Psoas muscle (tissue), 8 donors: ENCODE results near the gene HS3ST2. TPM values are rescaled to one million over a fixed set of nuclear protein-coding genes. Genes with fewer than 3 reads are reported as not detected.

Source experiments
- ATAC-seq, 4 donors: fragments of 200-7000 bp; cut with Tn5 transposase; one replicate each; pipeline ENCODE4 v1.9.1; 2020; ENCODE audit warnings: moderate library complexity in 3 of 4, mild to moderate bottlenecking in 2 of 4
- DNase-seq, 2 donors: peaks; one replicate each; pipeline ENCODE4 v3.0.0-alpha.2; 2020
- H3K27ac ChIP-seq: fragments of 200-600 bp; one replicate; pipeline ENCODE4 v1.8.0; 2022
- H3K27me3 ChIP-seq, 3 donors: fragments of 200-600 bp in 1 of 3; one replicate each; pipeline versions ENCODE4 v1.6.1 to v1.8.0; 2013 to 2022; ENCODE audit warnings: low read length in 2 of 3, mild to moderate bottlenecking in 2 of 3, moderate library complexity in 1 of 3; ENCODE audit not compliant: insufficient read depth in 3 of 3
- H3K36me3 ChIP-seq, 2 donors: fragments of 200-600 bp in 1 of 2; one replicate each; pipeline versions ENCODE4 v1.6.1 to v1.8.0; 2013 to 2022; ENCODE audit warnings: low read depth in 1 of 2, mild to moderate bottlenecking in 1 of 2, moderate library complexity in 1 of 2; ENCODE audit not compliant: insufficient read depth in 1 of 2
- H3K4me1 ChIP-seq: fragments of 200-600 bp; one replicate; pipeline ENCODE4 v1.8.0; 2022
- H3K4me3 ChIP-seq: fragments of 200-600 bp; one replicate; pipeline ENCODE4 v1.8.0; 2022; ENCODE audit warnings: mild to moderate bottlenecking
- H3K9me3 ChIP-seq: fragments of 200-600 bp; one replicate; pipeline ENCODE4 v1.8.0; 2022
- CTCF ChIP-seq: fragments of 200-600 bp; IDR thresholded peaks from one replicate; pipeline ENCODE4 v1.8.0; 2022; ENCODE audit warnings: antibody characterized with exemption
- WGBS, 3 donors: extraction: QIAGEN DNeasy Blood & Tissue Kit; methylation state at CpG; one replicate each; pipeline versions ENCODE4 v1.1.6 to v1.1.7; 2013; 5-methylcytosine and 5-hydroxymethylcytosine counted together
- intact Hi-C, 2 donors: fragments of 100-400 bp; cut with DNase I; formaldehyde crosslinking; loops; one replicate each; pipeline versions ENCODE4 v1.11.0 to v1.14.2; 2022
- polyA plus RNA-seq, 3 donors: library from polyadenylated mRNA; stranded (reverse); fragments of 200-250 nt; gene quantifications; one replicate each; pipeline ENCODE4 v1.2.3, GENCODE V29; 2013
- total RNA-seq, 4 donors: library from RNA; stranded (reverse); fragmentation: NEBNext Ultra II Directional in 2 of 4; extraction: Animal tissue kit (Norgen Biotek cat#: 25700) in 2 of 4; gene quantifications; one replicate each; pipeline versions ENCODE4 v1.2.1 to v1.2.4, GENCODE V29; 2021 to 2023
- donor health status: healthy with polysubstance abuse.
- donor health status: DM: no; HTN: no; CAD: no; lungs with moderate emphysema.
- donor health status: Bipolar disorder and iron deficiency.
- donor health status: healthy.
- donor health status: DM: yes; HTN: yes; CAD: no.
- donor health status: DM: no; HTN: no; CAD: no.
- donor health status: DM: no; HTN: no; CAD: no.
- donor health status: DM: yes; HTN: yes; CAD: no.

The HS3ST2 gene
- total and polyA plus RNA-seq, 7 donors: 0.05 to 1.6 (median 0.42) TPM; not detected in 1

DNA sequence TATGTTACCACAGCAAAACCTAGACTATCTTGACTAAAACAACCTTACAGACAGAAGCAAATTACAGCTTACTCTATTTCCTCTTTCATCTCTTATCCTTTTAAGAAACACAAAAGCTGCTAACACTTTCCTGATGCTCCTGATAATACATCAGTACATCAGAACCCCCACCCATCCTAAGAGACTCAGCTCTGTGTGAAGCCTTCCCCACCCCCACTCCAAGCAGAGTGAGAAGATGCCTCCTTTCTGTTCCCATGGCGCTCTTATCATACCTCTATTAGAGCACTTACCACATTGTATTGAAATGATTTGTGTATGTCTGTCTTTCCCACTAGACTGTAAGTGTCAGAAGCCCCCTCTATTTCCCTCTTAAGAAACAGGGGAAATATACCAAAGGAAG is 42.4 kb upstream of the HS3ST2 start:
- WGBS, 3 donors: 73 to 88% (median 85%) methylated on average over 1 of the region's 1 CpG
- no peak overlapping the region for H3K27ac ChIP-seq
- TF ChIP-seq CTCF: no peak
- intact Hi-C loops: no loop called here
- H3K9me3 ChIP-seq: no peaks in the 10 kb centered on the region
- ATAC-seq (no peak), DNase-seq (no peak)
- no peaks in the 10 kb centered on the region for H3K27me3 ChIP-seq
- H3K4me1 ChIP-seq: no peaks in the 10 kb centered on the region
- H3K4me3 ChIP-seq: no peak overlapping the region
- H3K36me3 ChIP-seq: no peaks in the 10 kb centered on the region

- peaks cover 0 to 4% (median 0%) of the 10 kb centered on the region in 3 donors for H3K27me3 ChIP-seq
- DNase-seq (no peak), ATAC-seq (no peak)
- no peak for TF ChIP-seq CTCF
- no peak overlapping the region for H3K4me3 ChIP-seq
- WGBS, 3 donors: 48 to 55% (median 52%) methylated on average over 6 of the region's 6 CpGs
- H3K4me1 ChIP-seq: no peaks in the 10 kb centered on the region
- no peak overlapping the region for H3K27ac ChIP-seq
- H3K36me3 ChIP-seq: no peaks in the 10 kb centered on the region
- H3K9me3 ChIP-seq: no peaks in the 10 kb centered on the region
- intact Hi-C loops: no loop called here
Observed at GRCh38 chr16:22775220-22775922, 38.6 kb upstream of the HS3ST2 start.

- TF ChIP-seq CTCF: no peak
- H3K4me3 ChIP-seq: no peak overlapping the region
- 74 to 80% (median 79%) methylated on average over 8 of the region's 8 CpGs for WGBS, 3 donors
Observed at GRCh38 chr16:22781480-22781879, 32.5 kb upstream of the HS3ST2 start.

DNA sequence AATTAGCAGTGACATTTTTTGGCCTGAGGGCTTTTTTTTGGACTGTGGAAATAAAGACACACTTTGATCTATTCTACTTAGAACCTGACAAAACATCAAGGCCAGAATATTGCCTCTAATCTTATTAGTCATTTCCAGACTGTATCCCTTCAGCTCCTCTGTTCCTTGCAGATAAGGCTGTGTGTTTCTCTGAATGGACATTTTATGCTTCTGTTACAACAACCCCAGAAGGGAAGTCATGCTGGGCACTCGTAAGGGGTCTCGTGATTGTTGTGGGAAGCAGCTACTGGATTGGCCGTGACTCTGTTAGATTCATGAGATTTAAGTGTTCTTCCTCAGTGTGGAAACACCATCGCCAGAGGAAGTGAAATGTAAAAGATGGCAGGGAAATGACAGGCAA is 31.6 kb upstream of the HS3ST2 start:
- no peak for ATAC-seq
- intact Hi-C loops: loop anchor here in 1 of 2 donors (5.0 kb wide), 1 partner anchor 50 kb away; no protein-coding TSS in a partner anchor

More at GRCh38 chr16:22781480-22781879, 32.5 kb upstream of the HS3ST2 start:
- intact Hi-C loops: loop anchor here in 1 of 2 donors (5.0 kb wide), 1 partner anchor 49 kb away; no protein-coding TSS in a partner anchor
- no peaks in the 10 kb centered on the region for H3K4me1 ChIP-seq
- H3K27ac ChIP-seq: no peak overlapping the region
- H3K9me3 ChIP-seq: no peaks in the 10 kb centered on the region
- ATAC-seq: no peak
- H3K27me3 ChIP-seq: peaks cover 0 to 4% (median 0%) of the 10 kb centered on the region in 3 donors
- no peak for DNase-seq
- no peaks in the 10 kb centered on the region for H3K36me3 ChIP-seq

More for the DNA sequence above, 31.6 kb upstream of the HS3ST2 start:
- Histone ChIP-seq H3K9me3 (no peaks in the 10 kb centered on the region), H3K4me1 (no peaks in the 10 kb centered on the region), H3K27me3 (no peaks in the 10 kb centered on the region), H3K36me3 (no peaks in the 10 kb centered on the region), H3K4me3 (no peak overlapping the region), H3K27ac (no peak overlapping the region)
- 22 to 38% (median 28%) methylated on average over 4 of the region's 4 CpGs for WGBS, 3 donors
- no peak for DNase-seq
- no peak for TF ChIP-seq CTCF
